HepG2 (cell line): ENCODE data around the gene ARFIP1. TPM values are rescaled to one million over a fixed set of nuclear protein-coding genes. Genes with fewer than 3 reads are reported as not detected.

Experiments used
- ATAC-seq: fragments of 200-7000 bp; cut with Tn5 transposase; 3 replicates; pipeline ENCODE4 v1.9.1; 2020; ENCODE audit warnings: mild to moderate bottlenecking, moderate library complexity
- BruUV-seq: library from RNA; stranded (reverse); fragments of 400-500 nt; replicated peaks from 2 replicates; lab custom pipeline; 2021; lab: Mats Ljungman, UMichigan
- CTCF ChIA-PET: fragments of 300-600 bp; formaldehyde crosslinking; extraction: SDS; loops from one replicate; lab custom pipeline; 2021; ENCODE audit warnings: low total read pairs, inconsistent platforms, low intra/inter-chr PET ratio; lab: Yijun Ruan, JAX
- POLR2A ChIA-PET: fragments of 350-600 bp; sonication (Branson Sonifier 250); formaldehyde crosslinking; loops from one replicate; lab custom pipeline; 2020; ENCODE audit warnings: antibody characterized with exemption, inconsistent platforms; lab: Yijun Ruan, JAX
- DNase-seq: peaks from one replicate; pipeline ENCODE4 v3.0.0-alpha.2; 2015; ENCODE audit warnings: low spot score
- FAIRE-seq: peaks from 3 replicates; lab custom pipeline; 2011; peaks lifted over from hg19 to GRCh38; lab: Jason Lieb, UNC
- H2AFZ ChIP-seq: one replicate; pipeline ENCODE4 v1.6.1; 2011; ENCODE audit warnings: low read length, inconsistent platforms
- H3K27ac ChIP-seq: fragments of 300-600 bp; 3 replicates; pipeline ENCODE4 v1.8.0; 2011; ENCODE audit warnings: mixed run types, mild to moderate bottlenecking, mixed read lengths, low read length, inconsistent platforms; ENCODE audit not compliant: insufficient read depth; ENCODE audit errors: extremely low read length
- H3K27me3 ChIP-seq, 2 experiments: fragments of 200-600 bp in 1 of 2; 2 replicates in 1 of 2; 3 replicates in 1 of 2; pipeline versions ENCODE4 v1.6.0 to v1.8.0; 2011; ENCODE audit warnings: low read length in 2 of 2, mild to moderate bottlenecking in 2 of 2, moderate library complexity in 2 of 2, inconsistent platforms in 1 of 2; ENCODE audit not compliant: insufficient read depth in 2 of 2, control insufficient read depth in 1 of 2
- H3K36me3 ChIP-seq, 2 experiments: fragments of 200-600 bp in 1 of 2; replicated peaks in 1 of 2; 2 replicates in 1 of 2; 3 replicates in 1 of 2; pipeline versions ENCODE4 v1.5.1 to v1.8.0; 2011; ENCODE audit warnings: low read length in 2 of 2, inconsistent platforms in 1 of 2; ENCODE audit not compliant: insufficient read depth in 2 of 2, control insufficient read depth in 1 of 2
- H3K4me1 ChIP-seq: 2 replicates; pipeline ENCODE4 v1.5.1; 2012; ENCODE audit warnings: low read length, inconsistent platforms; ENCODE audit not compliant: insufficient read depth
- H3K4me2 ChIP-seq: 2 replicates; pipeline ENCODE4 v1.6.0; 2011; ENCODE audit warnings: low read depth, low read length, inconsistent platforms
- H3K4me3 ChIP-seq, 3 experiments: fragments of 200-600 bp in 1 of 3; sonication (generic), shearing (Covaris generic) in 1 of 3; replicated peaks in 1 of 3; 2 replicates each; pipeline ENCODE4 v1.5.1; 2011 to 2016; ENCODE audit warnings: low read length in 3 of 3, inconsistent platforms in 2 of 3, low read depth in 2 of 3, mild to moderate bottlenecking in 2 of 3, control low read depth in 1 of 3, mixed read lengths in 1 of 3; ENCODE audit not compliant: insufficient read depth in 1 of 3
- H3K79me2 ChIP-seq: one replicate; pipeline ENCODE4 v1.6.1; 2011; ENCODE audit warnings: low read length, inconsistent platforms; ENCODE audit not compliant: insufficient read depth
- H3K9ac ChIP-seq: 2 replicates; pipeline ENCODE4 v1.6.0; 2011; ENCODE audit warnings: mild to moderate bottlenecking, low read depth, low read length, inconsistent platforms; ENCODE audit not compliant: insufficient read depth
- H3K9me3 ChIP-seq: 2 replicates; pipeline ENCODE4 v1.5.1; 2012; ENCODE audit warnings: mild to moderate bottlenecking, low read length
- H4K20me1 ChIP-seq: 2 replicates; pipeline ENCODE4 v1.6.0; 2011; ENCODE audit warnings: inconsistent platforms, mild to moderate bottlenecking, low read length, moderate library complexity; ENCODE audit not compliant: insufficient read depth
- ATF1 ChIP-seq: IDR thresholded peaks from 2 replicates; pipeline ENCODE4 v1.6.1; 2016; ENCODE audit warnings: mild to moderate bottlenecking, control low read depth
- ATM ChIP-seq: fragments of 450-650 bp; IDR thresholded peaks from 2 replicates; pipeline ENCODE4 v1.7.1; 2017; ENCODE audit warnings: mild to moderate bottlenecking, borderline replicate concordance
- CEBPG ChIP-seq: IDR thresholded peaks from 2 replicates; pipeline ENCODE4 v1.6.1; 2016
- CENPT ChIP-seq: sonication (generic); formaldehyde crosslinking; IDR thresholded peaks from 2 replicates; pipeline ENCODE4 v1.8.0; 2022; ENCODE audit warnings: low read depth, mild to moderate bottlenecking, moderate library complexity, missing genetic modification reagents
- CHD2 ChIP-seq: IDR thresholded peaks from 2 replicates; pipeline ENCODE4 v1.6.1; 2011; ENCODE audit warnings: low read depth, low read length, improper control_type of control experiment
- FOXA3 ChIP-seq: IDR thresholded peaks from 2 replicates; pipeline ENCODE4 v1.6.1; 2016; ENCODE audit warnings: missing genetic modification reagents, missing compliant biosample characterization
- GATA4 ChIP-seq: sonication (generic); IDR thresholded peaks from 2 replicates; pipeline ENCODE4 v1.6.1; 2016; ENCODE audit warnings: antibody characterized with exemption, low read depth, borderline replicate concordance
- HNF4G ChIP-seq, 2 experiments: sonication (generic) in 1 of 2; formaldehyde crosslinking in 1 of 2; IDR thresholded peaks; 2 replicates each; pipeline versions ENCODE4 v1.4.0 to v1.6.1; 2011 to 2020; ENCODE audit warnings: borderline replicate concordance in 2 of 2, low read depth in 2 of 2, mild to moderate bottlenecking in 2 of 2, low read length in 1 of 2, missing genetic modification reagents in 1 of 2, moderate library complexity in 1 of 2
- MED8 ChIP-seq: sonication (generic); formaldehyde crosslinking; IDR thresholded peaks from 2 replicates; pipeline ENCODE4 v1.8.1; 2023; ENCODE audit warnings: mild to moderate bottlenecking, missing genetic modification reagents; ENCODE audit not compliant: insufficient replicate concordance
- NR3C1 ChIP-seq: sonication (generic); formaldehyde crosslinking; IDR thresholded peaks from 2 replicates; pipeline ENCODE4 v1.4.0; 2020; ENCODE audit warnings: missing genetic modification reagents
- PLRG1 ChIP-seq: fragments of 450-650 bp; conservative IDR thresholded peaks from 2 replicates; pipeline ENCODE4 v1.6.1; 2016
- RAD21 ChIP-seq: fragments of 450-650 bp; formaldehyde crosslinking; IDR thresholded peaks from 2 replicates; pipeline ENCODE4 v1.5.0; 2020; ENCODE audit warnings: mild to moderate bottlenecking
- SMC3 ChIP-seq: IDR thresholded peaks from 2 replicates; pipeline ENCODE4 v1.6.1; 2011; ENCODE audit warnings: low read length, improper control_type of control experiment
- STAG1 ChIP-seq: sonication (generic); formaldehyde crosslinking; IDR thresholded peaks from 2 replicates; pipeline ENCODE4 v1.4.0; 2020; ENCODE audit warnings: missing genetic modification reagents
- ZNF17 ChIP-seq: sonication (generic); formaldehyde crosslinking; IDR thresholded peaks from 2 replicates; pipeline ENCODE4 v1.5.0; 2020; ENCODE audit warnings: mild to moderate bottlenecking, missing genetic modification reagents
- ZNF431 ChIP-seq: sonication (generic); formaldehyde crosslinking; IDR thresholded peaks from 2 replicates; pipeline ENCODE4 v1.9.0; 2022; ENCODE audit warnings: missing genetic modification reagents, low read depth, mild to moderate bottlenecking, borderline replicate concordance
- WGBS: methylation state at CpG from one replicate; pipeline ENCODE4 v1.1.6; 2017; ENCODE audit warnings: low lambda C conversion rate; 5-methylcytosine and 5-hydroxymethylcytosine counted together
- in situ Hi-C: cut with HindIII; loops from 2 replicates; pipeline ENCODE4 v1.10.0; 2017; ENCODE audit warnings: low pct_unique_long_range_greater_than_20kb; ENCODE audit not compliant: extremely low pct_ligation_motif_present
- intact Hi-C: fragments of 100-400 bp; cut with micrococcal nuclease; formaldehyde crosslinking; loops from one replicate; pipeline ENCODE4 v1.10.0; 2022; ENCODE audit not compliant: unreplicated experiment
- polyA plus RNA-seq, 8 experiments: library from polyadenylated mRNA; depleted of rRNA in 3 of 8; stranded (reverse) in 7 of 8; unstranded in 1 of 8; fragments of >200 nt; fragmentation: Illumina TruSeq in 4 of 8; extraction: Trizol in 4 of 8; gene quantifications; 2 replicates each; pipeline versions ENCODE4 v1.2.1 to v1.2.3, GENCODE V29; 2011 to 2016; ENCODE audit warnings: low read depth in 4 of 8, missing spikeins in 1 of 8, mixed read lengths in 1 of 8; ENCODE audit not compliant: insufficient read depth in 1 of 8
- total RNA-seq, 5 experiments: library from RNA; depleted of rRNA; stranded (reverse); fragments of >200 nt; fragmentation: Illumina TruSeq; extraction: Trizol; gene quantifications; 2 replicates each; pipeline ENCODE4 v1.2.3, GENCODE V29; 2016; ENCODE audit warnings: low read depth in 1 of 5
- TF ChIP-seq, protein P1 (sequence below): sonication (generic); formaldehyde crosslinking; IDR thresholded peaks from 2 replicates; pipeline ENCODE4 v1.5.0; 2020; ENCODE audit warnings: mild to moderate bottlenecking, missing genetic modification reagents, moderate library complexity
- TF ChIP-seq, protein P2 (sequence below): IDR thresholded peaks from 2 replicates; pipeline ENCODE4 v1.6.1; 2012; ENCODE audit warnings: inconsistent platforms
- TF ChIP-seq, protein P3 (sequence below): IDR thresholded peaks from 2 replicates; pipeline ENCODE4 v1.6.1; 2012; ENCODE audit warnings: low read depth, low read length, improper control_type of control experiment

ARFIP1 gene
- total and polyA plus RNA-seq, 2 of the 13 experiments (the other 11 are each of a cell fraction or from before 2014, with no cell fraction given), result 9.9 to 27.7 TPM

DNA sequence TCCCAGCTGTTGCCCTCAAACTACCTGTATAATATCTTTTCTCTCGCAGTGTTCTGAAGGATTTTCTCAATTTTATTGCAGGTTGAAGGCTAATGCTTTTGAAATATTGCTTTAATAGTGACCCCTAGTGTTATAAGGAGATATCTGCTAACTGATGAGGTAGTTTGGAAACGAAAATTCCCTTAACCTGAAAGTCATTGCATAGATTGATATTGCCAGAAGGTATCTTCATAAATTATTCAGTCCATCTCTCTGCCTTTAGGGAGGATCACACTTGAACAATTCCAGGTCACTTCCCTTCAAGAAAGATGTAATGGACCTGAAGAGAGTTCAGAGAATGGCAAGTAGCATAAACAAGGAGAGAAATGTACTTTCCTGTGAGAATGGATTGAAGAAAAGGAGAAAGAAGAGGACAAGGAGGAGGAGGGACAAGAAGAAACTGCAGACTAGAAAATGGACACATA, 44.3 kb upstream of the ARFIP1 start:
- in situ Hi-C loops, result no loop called here
- CTCF ChIA-PET, result interaction anchor here (1.1 to 1.8 kb wide), 3 partner anchors 234 to 327 kb away, joined by 4 to 8 read pairs (median 5); no protein-coding TSS in a partner anchor

More for the DNA sequence above, 44.3 kb upstream of the ARFIP1 start:
- ATAC-seq (peak; percentile 42; the same call in 2 of the 3 replicates), FAIRE-seq (no peak), DNase-seq (no peak)
- Histone ChIP-seq H3K4me1 (no peaks in the 10 kb centered on the region), H3K27ac (no peak overlapping the region), H3K9ac (no peak overlapping the region), H3K27me3 (peaks cover 0 to 9% of the 10 kb centered on the region in 2 experiments; a peak in 1 of 5 replicates), H2AFZ (no peak overlapping the region), H3K4me3 (no peak overlapping the region), H3K9me3 (no peaks in the 10 kb centered on the region), H3K36me3 (no peaks in the 10 kb centered on the region), H4K20me1 (no peaks in the 10 kb centered on the region), H3K79me2 (no peaks in the 10 kb centered on the region), H3K4me2 (no peak overlapping the region)
- no TSS peak for BruUV-seq
- intact Hi-C loops, result loop anchor here (1.0 to 2.0 kb wide), 4 partner anchors 95 to 327 kb away; no protein-coding TSS in a partner anchor
- POLR2A ChIA-PET, result no interaction called here
- whole genome bisulfite sequencing, result 0% methylated on average over 2 of the region's 2 CpGs
- TF ChIP-seq MED8 (CRISPR knock-in tag) (no peak), PLRG1 (no peak), FOXA3 (CRISPR knock-in tag) (no peak), ATF1 (no peak), ZNF431 (CRISPR knock-in tag) (no peak), CENPT (CRISPR knock-in tag) (no peak), CHD2 (no peak), CEBPG (CRISPR knock-in tag) (no peak), GATA4 (no peak), ZNF17 (CRISPR knock-in tag) (no peak), HNF4G (IDR thresholded peaks at IDR 0.05; ENCODE audit: borderline replicate concordance, low read depth, low read length) (no peak), HNF4G (CRISPR knock-in tag; IDR thresholded peaks at IDR 0.05; ENCODE audit: borderline replicate concordance, low read depth) (no peak), SMC3 (peak; percentile 66), NR3C1 (CRISPR knock-in tag) (no peak), STAG1 (CRISPR knock-in tag) (peak; percentile 69), ATM (no peak), RAD21 (CRISPR knock-in tag) (peak; percentile 53; the same call in 1 of the 2 replicates)
- TF ChIP-seq, protein P1, sequence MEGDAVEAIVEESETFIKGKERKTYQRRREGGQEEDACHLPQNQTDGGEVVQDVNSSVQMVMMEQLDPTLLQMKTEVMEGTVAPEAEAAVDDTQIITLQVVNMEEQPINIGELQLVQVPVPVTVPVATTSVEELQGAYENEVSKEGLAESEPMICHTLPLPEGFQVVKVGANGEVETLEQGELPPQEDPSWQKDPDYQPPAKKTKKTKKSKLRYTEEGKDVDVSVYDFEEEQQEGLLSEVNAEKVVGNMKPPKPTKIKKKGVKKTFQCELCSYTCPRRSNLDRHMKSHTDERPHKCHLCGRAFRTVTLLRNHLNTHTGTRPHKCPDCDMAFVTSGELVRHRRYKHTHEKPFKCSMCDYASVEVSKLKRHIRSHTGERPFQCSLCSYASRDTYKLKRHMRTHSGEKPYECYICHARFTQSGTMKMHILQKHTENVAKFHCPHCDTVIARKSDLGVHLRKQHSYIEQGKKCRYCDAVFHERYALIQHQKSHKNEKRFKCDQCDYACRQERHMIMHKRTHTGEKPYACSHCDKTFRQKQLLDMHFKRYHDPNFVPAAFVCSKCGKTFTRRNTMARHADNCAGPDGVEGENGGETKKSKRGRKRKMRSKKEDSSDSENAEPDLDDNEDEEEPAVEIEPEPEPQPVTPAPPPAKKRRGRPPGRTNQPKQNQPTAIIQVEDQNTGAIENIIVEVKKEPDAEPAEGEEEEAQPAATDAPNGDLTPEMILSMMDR, result peak; percentile 57
- TF ChIP-seq, protein P2, sequence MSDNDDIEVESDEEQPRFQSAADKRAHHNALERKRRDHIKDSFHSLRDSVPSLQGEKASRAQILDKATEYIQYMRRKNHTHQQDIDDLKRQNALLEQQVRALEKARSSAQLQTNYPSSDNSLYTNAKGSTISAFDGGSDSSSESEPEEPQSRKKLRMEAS, result no peak
- TF ChIP-seq, protein P3, sequence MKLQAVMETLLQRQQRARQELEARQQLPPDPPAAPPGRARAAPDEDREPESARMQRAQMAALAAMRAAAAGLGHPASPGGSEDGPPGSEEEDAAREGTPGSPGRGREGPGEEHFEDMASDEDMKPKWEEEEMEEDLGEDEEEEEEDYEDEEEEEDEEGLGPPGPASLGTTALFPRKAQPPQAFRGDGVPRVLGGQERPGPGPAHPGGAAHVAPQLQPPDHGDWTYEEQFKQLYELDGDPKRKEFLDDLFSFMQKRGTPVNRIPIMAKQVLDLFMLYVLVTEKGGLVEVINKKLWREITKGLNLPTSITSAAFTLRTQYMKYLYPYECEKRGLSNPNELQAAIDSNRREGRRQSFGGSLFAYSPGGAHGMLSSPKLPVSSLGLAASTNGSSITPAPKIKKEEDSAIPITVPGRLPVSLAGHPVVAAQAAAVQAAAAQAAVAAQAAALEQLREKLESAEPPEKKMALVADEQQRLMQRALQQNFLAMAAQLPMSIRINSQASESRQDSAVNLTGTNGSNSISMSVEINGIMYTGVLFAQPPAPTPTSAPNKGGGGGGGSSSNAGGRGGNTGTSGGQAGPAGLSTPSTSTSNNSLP, result 0 out of 2 replicates have a peak, but pooled peaks have one; percentile 14
